ENCODE results near the gene CPTP.

The CPTP gene

DNA sequence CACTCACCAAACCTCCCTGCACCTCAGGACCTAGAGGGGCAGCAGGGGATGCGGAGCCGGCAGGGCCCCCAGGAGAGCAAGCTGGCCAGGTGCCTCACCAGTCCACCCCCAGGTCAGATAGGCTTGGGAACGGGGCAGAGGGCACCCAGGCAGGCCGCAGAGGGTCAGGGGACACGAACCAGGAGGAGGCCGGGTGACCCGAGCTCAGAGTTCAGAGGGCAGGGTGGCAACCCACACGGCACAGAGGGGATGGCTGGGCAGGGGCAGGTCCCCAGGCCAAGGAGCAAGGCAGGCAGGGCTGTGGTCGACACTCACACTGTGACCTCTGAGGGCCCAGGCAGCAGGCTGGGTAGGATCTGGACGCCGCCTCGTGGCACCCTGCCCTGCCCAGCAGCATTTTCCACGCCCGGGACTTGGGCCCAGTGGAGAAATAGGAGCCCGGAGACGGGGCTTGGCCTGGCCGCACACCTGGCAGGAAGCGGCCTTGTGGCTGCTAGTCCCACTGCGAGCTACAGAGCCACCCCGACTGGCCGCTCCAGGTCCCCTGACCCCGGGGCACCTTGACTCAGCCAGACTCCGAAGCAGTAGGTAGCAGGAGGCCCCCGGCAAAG is 19.3 kb downstream of the CPTP start:
- H3K9me3 ChIP-seq (ENCODE audit: control insufficient read depth, insufficient read depth, low read length) = no peaks in the 10 kb centered on the region
- H3K4me1 ChIP-seq (ENCODE audit: control insufficient read depth, insufficient read depth, low read length) = peaks cover 6% of the 10 kb centered on the region
- no peak for DNase-seq (ENCODE audit: low read depth, low spot score)
- no peak overlapping the region for H3K27ac ChIP-seq (ENCODE audit: low read length)
- WGBS (ENCODE audit: insufficient coverage, insufficient read length) = no CpG with 5 or more reads among the region's 24 CpGs
- H3K36me3 ChIP-seq (ENCODE audit: control insufficient read depth, insufficient read depth, low read length) = peaks cover 17% of the 10 kb centered on the region
- H3K27me3 ChIP-seq (ENCODE audit: control insufficient read depth, insufficient read depth, low read length) = no peaks in the 10 kb centered on the region
- H3K4me3 ChIP-seq (ENCODE audit: low read length) = no peak overlapping the region

GRCh38 chr1:1344655-1345361 is 20.2 kb downstream of the CPTP start:
- no peak overlapping the region for H3K27ac ChIP-seq (ENCODE audit: low read length)
- no peaks in the 10 kb centered on the region for H3K27me3 ChIP-seq (ENCODE audit: control insufficient read depth, insufficient read depth, low read length)
- peaks cover 6% of the 10 kb centered on the region for H3K4me1 ChIP-seq (ENCODE audit: control insufficient read depth, insufficient read depth, low read length)
- no peak for DNase-seq (ENCODE audit: low read depth, low spot score)
- WGBS (ENCODE audit: insufficient coverage, insufficient read length) = no CpG with 5 or more reads among the region's 15 CpGs
- no peaks in the 10 kb centered on the region for H3K9me3 ChIP-seq (ENCODE audit: control insufficient read depth, insufficient read depth, low read length)
- H3K4me3 ChIP-seq (ENCODE audit: low read length) = no peak overlapping the region
- H3K36me3 ChIP-seq (ENCODE audit: control insufficient read depth, insufficient read depth, low read length) = peaks cover 13% of the 10 kb centered on the region

DNA sequence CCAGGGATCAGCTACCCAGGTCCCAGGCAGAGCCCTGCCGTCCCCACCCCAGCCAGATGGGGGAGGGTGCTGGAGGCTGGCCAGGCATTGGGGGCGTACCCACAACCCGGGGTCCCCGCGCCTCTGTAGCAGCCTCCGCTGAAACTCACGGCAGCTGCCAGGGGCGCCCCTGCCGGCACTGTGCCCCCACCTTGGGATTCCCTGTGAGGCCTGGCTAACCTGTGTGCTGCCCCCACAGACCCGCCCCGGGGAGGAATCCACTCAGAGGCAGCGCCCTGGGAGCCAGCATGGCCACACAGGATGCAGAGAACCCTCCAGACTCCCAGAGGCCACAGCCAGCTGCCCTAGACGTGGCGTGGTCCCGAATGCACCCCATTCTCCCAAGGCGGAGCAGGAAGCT is 20.8 kb downstream of the CPTP start:
- Histone ChIP-seq H3K27me3 (ENCODE audit: control insufficient read depth, insufficient read depth, low read length) (no peaks in the 10 kb centered on the region), H3K4me1 (ENCODE audit: control insufficient read depth, insufficient read depth, low read length) (peaks cover 6% of the 10 kb centered on the region), H3K4me3 (ENCODE audit: low read length) (no peak overlapping the region), H3K27ac (ENCODE audit: low read length) (no peak overlapping the region), H3K36me3 (ENCODE audit: control insufficient read depth, insufficient read depth, low read length) (peaks cover 7% of the 10 kb centered on the region), H3K9me3 (ENCODE audit: control insufficient read depth, insufficient read depth, low read length) (no peaks in the 10 kb centered on the region)
- DNase-seq (ENCODE audit: low read depth, low spot score) = no peak
- WGBS (ENCODE audit: insufficient coverage, insufficient read length) = no CpG with 5 or more reads among the region's 16 CpGs

DNA sequence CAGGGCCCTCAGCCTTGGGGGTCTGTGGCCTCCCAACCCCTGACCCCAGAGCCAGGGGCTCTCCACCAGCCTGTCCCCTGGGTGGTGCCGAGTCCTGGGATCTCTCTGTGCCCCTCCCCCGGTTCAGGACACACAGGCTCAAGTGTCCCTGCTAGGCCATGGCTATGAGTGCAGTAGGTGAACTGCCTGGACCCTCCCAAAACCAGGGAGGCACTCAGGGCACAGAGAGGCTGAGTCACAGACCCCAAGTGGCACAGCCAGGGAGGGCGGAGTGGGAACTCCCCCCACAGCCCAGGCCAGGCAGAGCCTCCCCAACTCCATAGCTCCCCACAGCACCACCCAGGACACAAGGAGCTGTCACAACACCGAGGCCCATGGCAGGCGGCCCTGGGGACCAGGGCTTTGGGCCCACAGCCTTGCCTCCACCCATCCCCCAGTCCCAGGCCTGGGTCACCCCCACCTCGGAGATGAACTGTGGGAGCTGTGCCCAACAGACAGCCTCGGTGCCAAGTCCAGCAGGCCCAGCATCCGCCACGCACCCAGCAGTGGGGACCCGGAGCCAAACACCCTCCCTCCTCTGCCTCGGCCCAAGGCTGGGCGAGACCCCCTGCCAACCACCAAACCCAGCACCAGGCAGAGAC is 21.4 kb downstream of the CPTP start:
- Histone ChIP-seq H3K36me3 (ENCODE audit: control insufficient read depth, insufficient read depth, low read length) (peaks cover 6% of the 10 kb centered on the region), H3K27ac (ENCODE audit: low read length) (no peak overlapping the region), H3K27me3 (ENCODE audit: control insufficient read depth, insufficient read depth, low read length) (no peaks in the 10 kb centered on the region), H3K4me3 (ENCODE audit: low read length) (no peak overlapping the region), H3K4me1 (ENCODE audit: control insufficient read depth, insufficient read depth, low read length) (peaks cover 6% of the 10 kb centered on the region), H3K9me3 (ENCODE audit: control insufficient read depth, insufficient read depth, low read length) (no peaks in the 10 kb centered on the region)
- DNase-seq (ENCODE audit: low read depth, low spot score) = no peak
- WGBS (ENCODE audit: insufficient coverage, insufficient read length) = no CpG with 5 or more reads among the region's 12 CpGs

DNA sequence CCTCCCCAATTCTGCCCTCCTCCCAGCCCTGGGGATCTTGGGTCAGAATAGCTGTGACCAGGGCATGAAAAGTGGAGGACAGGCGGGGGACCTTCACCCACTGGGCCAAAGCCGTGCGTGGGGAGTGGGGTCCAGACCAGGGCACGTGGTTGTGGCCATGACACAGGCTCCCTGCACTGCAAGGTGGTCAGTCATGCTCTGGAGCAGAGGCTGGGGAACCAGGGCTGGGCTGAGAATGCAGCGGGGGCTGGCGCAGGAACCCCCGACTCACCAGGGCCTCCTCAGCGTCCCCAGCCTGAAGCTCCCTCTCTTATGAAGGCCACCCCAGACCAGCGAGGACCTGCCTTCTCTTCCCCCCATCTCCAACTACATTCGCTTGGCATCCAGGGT is 21.9 kb downstream of the CPTP start:
- H3K4me3 ChIP-seq (ENCODE audit: low read length) = no peak overlapping the region
- H3K27me3 ChIP-seq (ENCODE audit: control insufficient read depth, insufficient read depth, low read length) = no peaks in the 10 kb centered on the region
- H3K4me1 ChIP-seq (ENCODE audit: control insufficient read depth, insufficient read depth, low read length) = peaks cover 7% of the 10 kb centered on the region
- no peak overlapping the region for H3K27ac ChIP-seq (ENCODE audit: low read length)
- H3K9me3 ChIP-seq (ENCODE audit: control insufficient read depth, insufficient read depth, low read length) = no peaks in the 10 kb centered on the region
- no peak for DNase-seq (ENCODE audit: low read depth, low spot score)
- WGBS (ENCODE audit: insufficient coverage, insufficient read length) = no CpG with 5 or more reads among the region's 10 CpGs
- peaks cover 1% of the 10 kb centered on the region; the same call in 1 of the 2 replicates for H3K36me3 ChIP-seq (ENCODE audit: control insufficient read depth, insufficient read depth, low read length)

- no CpG with 5 or more reads among the region's 10 CpGs for WGBS (ENCODE audit: insufficient coverage, insufficient read length)
- H3K36me3 ChIP-seq (ENCODE audit: control insufficient read depth, insufficient read depth, low read length) = no peaks in the 10 kb centered on the region; the same call in 1 of the 2 replicates
- H3K4me1 ChIP-seq (ENCODE audit: control insufficient read depth, insufficient read depth, low read length) = peaks cover 11% of the 10 kb centered on the region
- H3K9me3 ChIP-seq (ENCODE audit: control insufficient read depth, insufficient read depth, low read length) = no peaks in the 10 kb centered on the region
- H3K27ac ChIP-seq (ENCODE audit: low read length) = no peak overlapping the region
- DNase-seq (ENCODE audit: low read depth, low spot score) = no peak
- no peak overlapping the region for H3K4me3 ChIP-seq (ENCODE audit: low read length)
- H3K27me3 ChIP-seq (ENCODE audit: control insufficient read depth, insufficient read depth, low read length) = no peaks in the 10 kb centered on the region
Measured at GRCh38 chr1:1347026-1347595, 22.5 kb downstream of the CPTP start.

- H3K27me3 ChIP-seq (ENCODE audit: control insufficient read depth, insufficient read depth, low read length) = no peaks in the 10 kb centered on the region
- DNase-seq (ENCODE audit: low read depth, low spot score) = no peak
- no peaks in the 10 kb centered on the region for H3K9me3 ChIP-seq (ENCODE audit: control insufficient read depth, insufficient read depth, low read length)
- no peak overlapping the region for H3K27ac ChIP-seq (ENCODE audit: low read length)
- no peaks in the 10 kb centered on the region; the same call in 1 of the 2 replicates for H3K36me3 ChIP-seq (ENCODE audit: control insufficient read depth, insufficient read depth, low read length)
- H3K4me3 ChIP-seq (ENCODE audit: low read length) = peak overlapping the region; percentile 55; the same call in 1 of the 2 replicates
- H3K4me1 ChIP-seq (ENCODE audit: control insufficient read depth, insufficient read depth, low read length) = peaks cover 14% of the 10 kb centered on the region
- WGBS (ENCODE audit: insufficient coverage, insufficient read length) = no CpG with 5 or more reads among the region's 26 CpGs
Measured at GRCh38 chr1:1347663-1348419, 23.2 kb downstream of the CPTP start.

DNA sequence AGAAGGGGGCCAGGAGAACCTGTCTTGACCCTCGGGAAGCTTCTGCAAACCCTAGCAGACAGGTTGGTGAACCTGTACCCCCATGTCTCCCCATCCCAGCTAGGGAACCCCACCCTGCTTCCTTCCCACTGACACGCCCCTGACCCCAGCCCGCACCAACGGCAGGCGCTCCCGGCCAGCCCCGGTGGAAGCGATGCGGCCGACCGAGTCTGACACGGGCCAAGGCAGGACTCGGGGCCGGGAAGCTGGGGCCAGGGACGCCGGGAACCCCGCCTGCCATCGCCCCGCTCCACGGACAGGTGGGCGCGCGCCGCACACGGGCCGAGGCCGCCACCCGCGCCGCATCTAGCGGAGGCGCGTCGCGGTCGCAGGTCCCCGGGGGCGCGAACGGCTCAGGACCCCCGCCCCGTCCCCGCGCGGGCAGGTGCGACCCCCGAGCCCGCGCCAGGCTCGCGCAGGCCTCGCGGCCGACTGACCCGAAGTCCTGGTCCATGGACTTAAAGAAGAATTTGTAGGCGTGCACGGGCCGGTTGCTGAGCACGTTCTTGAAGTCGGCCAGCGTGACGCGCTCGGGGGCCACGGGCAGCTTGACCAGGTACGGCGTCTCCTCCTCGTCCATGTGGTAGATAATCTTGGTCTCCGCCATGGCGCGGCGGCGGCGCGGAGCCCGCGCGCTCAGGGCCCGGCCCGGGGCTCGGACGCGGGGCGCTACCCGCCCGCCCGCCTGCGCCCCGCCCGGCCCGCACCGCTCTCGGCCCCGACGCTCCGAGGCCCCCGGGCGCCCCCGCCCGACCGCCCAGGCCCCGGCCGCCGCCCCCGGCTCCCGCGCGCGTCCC is 24.0 kb downstream of the CPTP start:
- peaks cover 15% of the 10 kb centered on the region for H3K4me1 ChIP-seq (ENCODE audit: control insufficient read depth, insufficient read depth, low read length)
- WGBS (ENCODE audit: insufficient coverage, insufficient read length) = no CpG with 5 or more reads among the region's 109 CpGs

DNA sequence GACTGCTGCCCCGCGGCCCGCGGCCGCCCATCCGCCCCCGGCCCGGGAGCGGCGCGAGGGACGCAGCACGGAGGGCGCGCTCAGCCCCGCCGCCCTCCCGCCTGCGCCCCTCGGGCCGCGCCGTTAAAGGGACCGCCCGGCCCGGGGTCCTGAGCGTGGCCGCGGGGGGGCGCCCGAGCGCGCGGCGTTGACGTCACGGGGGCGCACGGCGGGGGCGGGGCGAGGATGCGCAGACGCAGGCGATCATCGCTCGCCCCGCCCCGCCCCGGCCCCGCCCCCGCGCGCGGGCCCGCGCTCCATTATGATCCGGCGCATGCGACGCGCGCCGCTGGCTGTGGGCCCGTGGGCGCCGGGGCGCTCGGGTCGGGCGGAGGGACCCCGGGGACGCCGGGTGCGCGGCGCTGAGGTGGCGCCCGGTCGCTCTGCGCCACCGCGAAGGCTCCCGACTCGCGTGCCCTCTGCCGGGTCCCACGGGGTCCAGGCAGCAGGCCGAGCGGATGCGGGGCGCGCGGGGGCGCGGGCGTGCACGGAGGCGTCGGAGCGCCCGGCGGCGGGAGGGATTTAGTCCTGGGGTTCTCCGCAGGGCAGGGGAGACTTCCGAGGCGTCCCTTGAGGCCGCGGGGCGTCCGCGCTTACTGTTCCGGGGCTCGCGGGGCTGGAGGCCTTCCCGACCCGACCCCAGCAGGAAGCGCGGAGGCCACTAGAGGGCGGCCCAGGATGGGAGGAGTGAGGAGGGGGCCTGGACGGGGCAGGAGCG is 24.8 kb downstream of the CPTP start, which contains the start of gene DVL1:
Gene DVL1 (minus strand): TSS at position 163 of the 757 bp plus-strand sequence. CDS start 353 bp downstream, outside the sequence.
- H3K27me3 ChIP-seq (ENCODE audit: control insufficient read depth, insufficient read depth, low read length) = no peaks in the 10 kb centered on the region
- WGBS (ENCODE audit: insufficient coverage, insufficient read length) = no CpG with 5 or more reads among the region's 122 CpGs

More for the DNA sequence above, 24.0 kb downstream of the CPTP start:
- Histone ChIP-seq H3K36me3 (ENCODE audit: control insufficient read depth, insufficient read depth, low read length) (no peaks in the 10 kb centered on the region; the same call in 1 of the 2 replicates), H3K4me3 (ENCODE audit: low read length) (peak overlapping the region; percentile 55), H3K27ac (ENCODE audit: low read length) (no peak overlapping the region), H3K27me3 (ENCODE audit: control insufficient read depth, insufficient read depth, low read length) (no peaks in the 10 kb centered on the region), H3K9me3 (ENCODE audit: control insufficient read depth, insufficient read depth, low read length) (no peaks in the 10 kb centered on the region)
- DNase-seq (ENCODE audit: low read depth, low spot score) = no peak

More for the DNA sequence above, 24.8 kb downstream of the CPTP start, which contains the start of gene DVL1:
- H3K36me3 ChIP-seq (ENCODE audit: control insufficient read depth, insufficient read depth, low read length) = no peaks in the 10 kb centered on the region; the same call in 1 of the 2 replicates
- H3K4me3 ChIP-seq (ENCODE audit: low read length) = peak within 1 kb of the TSS; percentile 98
- no peak within 1 kb of the TSS for H3K27ac ChIP-seq (ENCODE audit: low read length)
- H3K9me3 ChIP-seq (ENCODE audit: control insufficient read depth, insufficient read depth, low read length) = no peaks in the 10 kb centered on the region
- H3K4me1 ChIP-seq (ENCODE audit: control insufficient read depth, insufficient read depth, low read length) = peaks cover 17% of the 10 kb centered on the region
- DNase-seq (ENCODE audit: low read depth, low spot score) = no peak

Data from iPS DF 6.9 (cell line).